Esophagus squamous epithelium (tissue), 5 donors: ENCODE measurements around the gene MCM6. TPM values are rescaled to one million over a fixed set of nuclear protein-coding genes. Genes with fewer than 3 reads are reported as not detected.

Experiments
- DNase-seq: peaks from one replicate; lab custom pipeline; 2025; lab: John Stamatoyannopoulos, UW
- H3K27ac ChIP-seq, 4 donors: fragments of 200-600 bp; sonication (generic); one replicate each; pipeline ENCODE4 v1.5.1; 2016 to 2019; ENCODE audit warnings: mild to moderate bottlenecking in 1 of 4
- H3K27me3 ChIP-seq, 4 donors: fragments of 200-600 bp; sonication (generic); 1 replicate in 3 of 4; 2 replicates in 1 of 4; pipeline versions ENCODE4 v1.5.1 to v1.6.0; 2017 to 2021; ENCODE audit warnings: antibody characterized with exemption in 1 of 4
- H3K36me3 ChIP-seq, 3 donors: fragments of 200-600 bp; sonication (generic); one replicate each; pipeline ENCODE4 v1.5.1; 2016 to 2019
- H3K4me1 ChIP-seq, 3 donors: fragments of 200-600 bp; sonication (generic); one replicate each; pipeline ENCODE4 v1.5.1; 2017 to 2019
- H3K4me3 ChIP-seq, 4 donors: fragments of 200-600 bp; sonication (generic); 1 replicate in 3 of 4; 2 replicates in 1 of 4; pipeline ENCODE4 v1.5.1; 2016 to 2019; ENCODE audit warnings: mild to moderate bottlenecking in 2 of 4, moderate library complexity in 1 of 4
- H3K9me3 ChIP-seq, 3 donors: fragments of 200-600 bp; sonication (generic); one replicate each; pipeline ENCODE4 v1.5.1; 2016 to 2019
- POLR2A ChIP-seq, 4 donors: fragments of 450-650 bp; IDR thresholded peaks; one replicate each; pipeline ENCODE4 v1.6.1; 2017; ENCODE audit warnings: antibody characterized with exemption in 4 of 4, mild to moderate bottlenecking in 4 of 4, moderate library complexity in 3 of 4
- WGBS, 2 donors: methylation state at CpG; one replicate each; pipeline ENCODE4 v1.1.5; 2018; 5-methylcytosine and 5-hydroxymethylcytosine counted together
- intact Hi-C: fragments of 100-400 bp; cut with DNase I; formaldehyde crosslinking; loops from one replicate; pipeline ENCODE4 v1.15.0; 2022
- total RNA-seq, 4 donors: library from RNA; depleted of rRNA; stranded (reverse); fragments of >200 nt; gene quantifications; one replicate each; pipeline ENCODE4 v1.1.0, GENCODE V29; 2016
- TF ChIP-seq, protein P1 (sequence below), 6 experiments: fragments of 450-650 bp in 4 of 6; fragments of 200-600 bp in 2 of 6; sonication (generic) in 2 of 6; IDR thresholded peaks; one replicate each; pipeline ENCODE4 v1.5.1; 2016 to 2019; ENCODE audit warnings: antibody characterized with exemption in 6 of 6, mild to moderate bottlenecking in 4 of 6, moderate library complexity in 4 of 6
- donor health status: DM: yes; HTN: yes; CAD: no.

Gene MCM6
- total RNA-seq, 4 donors from 2014 or later, result 9.0 to 25.5 (median 16.6) TPM

DNA sequence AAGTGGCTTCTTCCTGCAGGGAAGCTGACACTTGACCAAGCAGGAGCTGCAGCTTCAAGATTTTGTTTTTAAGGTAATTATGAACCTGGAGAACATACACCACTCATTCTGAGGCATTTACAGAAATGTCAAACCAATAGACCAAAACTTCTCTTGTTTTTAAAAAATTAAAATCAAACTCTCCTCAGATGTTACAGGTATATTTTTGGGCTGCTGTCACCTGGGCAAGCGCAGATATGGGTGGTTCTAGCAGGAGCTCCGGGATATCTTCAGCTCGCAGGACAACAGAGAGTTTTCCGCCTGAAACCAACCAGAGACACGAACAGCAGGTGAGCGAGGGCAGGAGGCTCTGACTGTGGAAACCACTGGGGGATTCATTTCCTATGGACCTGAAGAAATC is 43.4 kb downstream of the MCM6 start:
- Histone ChIP-seq H3K9me3 (no peaks in the 10 kb centered on the region), H3K27me3 (no peaks in the 10 kb centered on the region), H3K4me3 (no peak overlapping the region), H3K27ac (no peak overlapping the region), H3K4me1 (no peaks in the 10 kb centered on the region), H3K36me3 (no peaks in the 10 kb centered on the region)
- DNase-seq, result no peak
- TF ChIP-seq, protein P1, sequence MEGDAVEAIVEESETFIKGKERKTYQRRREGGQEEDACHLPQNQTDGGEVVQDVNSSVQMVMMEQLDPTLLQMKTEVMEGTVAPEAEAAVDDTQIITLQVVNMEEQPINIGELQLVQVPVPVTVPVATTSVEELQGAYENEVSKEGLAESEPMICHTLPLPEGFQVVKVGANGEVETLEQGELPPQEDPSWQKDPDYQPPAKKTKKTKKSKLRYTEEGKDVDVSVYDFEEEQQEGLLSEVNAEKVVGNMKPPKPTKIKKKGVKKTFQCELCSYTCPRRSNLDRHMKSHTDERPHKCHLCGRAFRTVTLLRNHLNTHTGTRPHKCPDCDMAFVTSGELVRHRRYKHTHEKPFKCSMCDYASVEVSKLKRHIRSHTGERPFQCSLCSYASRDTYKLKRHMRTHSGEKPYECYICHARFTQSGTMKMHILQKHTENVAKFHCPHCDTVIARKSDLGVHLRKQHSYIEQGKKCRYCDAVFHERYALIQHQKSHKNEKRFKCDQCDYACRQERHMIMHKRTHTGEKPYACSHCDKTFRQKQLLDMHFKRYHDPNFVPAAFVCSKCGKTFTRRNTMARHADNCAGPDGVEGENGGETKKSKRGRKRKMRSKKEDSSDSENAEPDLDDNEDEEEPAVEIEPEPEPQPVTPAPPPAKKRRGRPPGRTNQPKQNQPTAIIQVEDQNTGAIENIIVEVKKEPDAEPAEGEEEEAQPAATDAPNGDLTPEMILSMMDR (IDR thresholded peaks at IDR 0.05), result no peak
- no peak for TF ChIP-seq POLR2A (IDR thresholded peaks at IDR 0.05)
- intact Hi-C loops, result no loop called here
- whole genome bisulfite sequencing, 2 donors, result 84 to 89% methylated on average over 6 of the region's 6 CpGs

DNA sequence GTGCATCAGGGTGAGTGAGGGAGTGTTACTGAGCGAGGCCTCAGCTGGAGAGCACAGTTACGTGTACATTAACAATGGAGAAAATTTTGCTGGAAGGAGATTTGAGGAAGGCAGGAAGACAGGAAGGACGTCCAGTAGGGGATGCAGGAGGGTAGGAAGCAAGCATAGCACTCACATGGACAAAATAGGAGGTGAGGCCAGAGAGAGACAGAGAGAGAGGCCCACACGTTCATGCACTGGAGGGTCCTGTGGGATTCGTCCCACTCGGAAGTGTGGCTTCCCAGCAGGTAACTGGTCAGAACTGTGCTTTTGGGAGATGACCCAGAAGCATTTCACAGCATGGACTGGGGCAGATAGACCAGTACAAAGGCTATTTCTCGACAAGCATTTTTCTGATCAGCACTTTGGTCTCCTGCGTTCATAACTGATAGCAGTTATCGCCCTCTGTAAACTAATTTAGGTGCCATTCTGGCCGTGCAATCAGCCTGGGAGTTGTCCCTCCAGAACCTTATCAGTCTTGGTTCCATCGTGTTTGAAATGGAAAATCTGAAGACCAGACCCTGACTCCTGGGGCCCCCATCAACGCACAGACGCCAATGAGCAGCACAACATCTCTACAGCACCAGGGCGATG is 44.9 kb downstream of the MCM6 start:
- TF ChIP-seq, protein P1 (IDR thresholded peaks at IDR 0.05), result no peak
- no peak for TF ChIP-seq POLR2A (IDR thresholded peaks at IDR 0.05)
- H3K27ac ChIP-seq, result no peak overlapping the region
- no peak for DNase-seq
- no peaks in the 10 kb centered on the region for H3K27me3 ChIP-seq
- H3K36me3 ChIP-seq, result no peaks in the 10 kb centered on the region
- intact Hi-C loops, result no loop called here
- 80 to 84% methylated on average over 13 to 14 of the region's 14 CpGs for WGBS, 2 donors
- H3K4me3 ChIP-seq, result no peak overlapping the region
- H3K4me1 ChIP-seq, result no peaks in the 10 kb centered on the region
- no peaks in the 10 kb centered on the region for H3K9me3 ChIP-seq

DNA sequence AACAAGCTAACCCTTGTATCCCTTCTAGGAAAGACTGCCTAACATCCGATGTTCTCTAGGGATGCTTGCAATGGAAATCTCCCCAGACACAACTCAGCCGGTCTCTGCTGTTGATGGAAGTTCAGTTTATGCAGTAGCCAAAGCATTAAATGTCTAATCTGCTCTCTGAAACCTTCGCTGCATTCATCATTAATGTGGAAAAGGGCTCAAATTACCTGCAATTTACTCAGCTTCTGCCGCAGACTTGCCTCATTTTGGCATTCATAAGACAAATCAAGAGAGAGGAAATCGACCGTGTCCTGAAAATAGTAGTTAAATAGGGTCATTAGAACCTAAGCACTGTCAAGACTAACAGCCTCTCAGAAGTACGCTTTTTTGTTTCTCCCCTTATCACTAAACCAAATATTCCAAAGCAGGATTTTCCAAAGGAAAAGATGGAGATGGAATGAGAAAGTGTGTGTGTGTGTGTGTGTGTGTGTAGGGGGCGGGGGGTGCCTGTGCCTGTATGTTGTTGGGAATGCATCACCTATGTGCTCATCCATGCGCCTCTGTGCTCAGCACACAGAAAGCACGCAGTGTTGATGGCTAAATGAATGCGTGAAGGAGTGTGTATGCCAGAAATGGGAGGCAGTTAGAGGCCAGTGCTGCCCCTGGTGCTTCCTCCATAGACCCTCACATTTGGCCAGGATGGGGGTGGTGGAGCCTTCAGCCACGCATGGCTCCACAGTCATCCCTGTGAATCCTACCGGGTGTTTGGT is 46.7 kb downstream of the MCM6 start:
- no peak overlapping the region for H3K4me3 ChIP-seq
- H3K36me3 ChIP-seq, result no peaks in the 10 kb centered on the region
- DNase-seq, result no peak
- H3K9me3 ChIP-seq, result no peaks in the 10 kb centered on the region
- H3K4me1 ChIP-seq, result no peaks in the 10 kb centered on the region
- H3K27ac ChIP-seq, result no peak overlapping the region
- 74 to 82% methylated on average over 13 of the region's 13 CpGs for WGBS, 2 donors
- H3K27me3 ChIP-seq, result no peaks in the 10 kb centered on the region
- intact Hi-C loops, result no loop called here
- TF ChIP-seq, protein P1 (IDR thresholded peaks at IDR 0.05), result no peak
- TF ChIP-seq POLR2A (IDR thresholded peaks at IDR 0.05), result no peak

DNA sequence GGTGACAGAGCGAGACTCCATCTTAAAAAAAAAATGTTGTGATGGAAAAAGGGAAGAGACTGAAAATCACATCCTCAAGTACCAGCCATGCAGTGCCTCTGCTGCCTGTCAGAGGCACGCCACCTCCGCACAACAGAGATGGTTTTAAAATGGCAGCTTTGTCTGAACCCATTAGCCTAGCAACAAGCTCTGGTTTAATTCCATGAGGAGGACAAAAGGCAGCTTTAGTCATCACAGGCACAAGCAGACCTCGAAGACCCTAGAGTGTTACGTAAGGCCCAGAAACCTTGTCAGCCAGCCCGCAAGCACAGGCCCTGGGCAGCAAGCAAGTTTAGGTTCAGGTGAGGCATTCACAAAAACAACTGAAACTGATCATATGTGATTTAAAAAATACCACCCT is 49.7 kb downstream of the MCM6 start:
- intact Hi-C loops, result no loop called here
- H3K27me3 ChIP-seq, result no peaks in the 10 kb centered on the region
- H3K9me3 ChIP-seq, result peaks cover 0 to 5% (median 0%) of the 10 kb centered on the region in 3 donors
- H3K4me3 ChIP-seq, result no peak overlapping the region
- DNase-seq, result no peak
- H3K27ac ChIP-seq, result no peak overlapping the region
- WGBS, 2 donors, result 87 to 90% methylated on average over 5 to 6 of the region's 6 CpGs
- TF ChIP-seq, protein P1 (IDR thresholded peaks at IDR 0.05), result no peak
- no peak for TF ChIP-seq POLR2A (IDR thresholded peaks at IDR 0.05)
- no peaks in the 10 kb centered on the region for H3K36me3 ChIP-seq
- H3K4me1 ChIP-seq, result no peaks in the 10 kb centered on the region

DNA sequence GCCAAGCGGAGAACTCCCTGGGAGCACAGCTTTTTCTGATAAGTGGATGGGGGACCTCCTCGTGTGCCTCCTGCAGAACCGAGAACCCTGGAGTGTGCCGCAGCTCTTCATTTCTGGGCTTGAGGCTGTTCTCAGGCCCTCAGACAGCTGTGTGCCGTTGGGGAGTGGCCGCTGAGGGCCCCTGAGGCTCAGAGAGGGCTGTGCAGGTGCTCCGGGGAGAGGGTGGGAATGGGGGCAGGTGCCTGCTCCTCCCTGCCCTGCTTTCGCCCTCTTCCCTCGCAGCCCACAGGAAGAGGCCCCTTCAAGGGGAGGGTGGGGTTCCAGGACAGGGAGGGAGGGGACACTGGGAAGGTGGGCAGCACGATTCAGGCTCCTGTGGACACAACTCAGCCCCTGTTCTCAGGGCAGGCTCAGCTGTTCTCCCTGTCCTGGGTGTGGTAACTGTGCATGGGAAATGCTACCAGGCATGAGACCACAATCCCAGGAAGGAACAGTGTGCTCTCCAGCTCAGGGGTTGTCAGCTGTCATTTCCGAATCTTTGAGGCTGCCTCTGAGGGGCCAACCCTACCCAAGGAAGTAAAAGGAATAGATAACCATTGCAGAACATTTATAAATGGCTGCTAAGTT is 50.6 kb downstream of the MCM6 start:
- TF ChIP-seq, protein P1 (IDR thresholded peaks at IDR 0.05), result no peak
- no peak for TF ChIP-seq POLR2A (IDR thresholded peaks at IDR 0.05)
- no peak for DNase-seq
- Histone ChIP-seq H3K27me3 (no peaks in the 10 kb centered on the region), H3K4me3 (no peak overlapping the region), H3K4me1 (no peaks in the 10 kb centered on the region), H3K9me3 (peaks cover 0 to 5% (median 0%) of the 10 kb centered on the region in 3 donors), H3K27ac (no peak overlapping the region), H3K36me3 (no peaks in the 10 kb centered on the region)
- intact Hi-C loops, result no loop called here
- WGBS, 2 donors, result 20 to 40% methylated on average over 1 of the region's 11 CpGs
